ENCODE results near the gene SLBP.

Gene SLBP

GRCh38 chr4:1726146-1726934 is 14.2 kb upstream of the SLBP start:
- peak; percentile 88 for DNase-seq (ENCODE audit: low spot score)

GRCh38 chr4:1725521-1725920 is 13.4 kb upstream of the SLBP start:
- no peak for DNase-seq (ENCODE audit: low spot score)

GRCh38 chr4:1723131-1723801 is 11.1 kb upstream of the SLBP start:
- DNase-seq (ENCODE audit: low spot score): no peak

- no peak for DNase-seq (ENCODE audit: low spot score)
Measured at GRCh38 chr4:1722551-1723118, 10.5 kb upstream of the SLBP start.

GRCh38 chr4:1721666-1722550 is 9.8 kb upstream of the SLBP start:
- DNase-seq (ENCODE audit: low spot score): no peak

GRCh38 chr4:1721003-1721665 is 9.0 kb upstream of the SLBP start, which contains the start of the genes TACC3 and TMEM129:
Gene TACC3, plus strand, starts transcription at chr4:1721521. Its CDS starts 1,901 bp downstream, at chr4:1723422.
Gene TMEM129, minus strand, starts transcription at chr4:1721323. Its CDS starts 486 bp downstream, at chr4:1720837.
- DNase-seq (ENCODE audit: low spot score): peak; percentile 87

- DNase-seq (ENCODE audit: low spot score): no peak
Measured at GRCh38 chr4:1720163-1720983, 8.3 kb upstream of the SLBP start.

- DNase-seq (ENCODE audit: low spot score): no peak
Measured at GRCh38 chr4:1718095-1718850, 6.2 kb upstream of the SLBP start.

GRCh38 chr4:1717129-1718094 is 5.3 kb upstream of the SLBP start:
- DNase-seq (ENCODE audit: low spot score): no peak

- no peak for DNase-seq (ENCODE audit: low spot score)
Measured at GRCh38 chr4:1716065-1716945, 4.2 kb upstream of the SLBP start.

- DNase-seq (ENCODE audit: low spot score): peak; percentile 69
Measured at GRCh38 chr4:1715002-1715758, 3.1 kb upstream of the SLBP start.

GRCh38 chr4:1714303-1715001 is 2.3 kb upstream of the SLBP start:
- no peak for DNase-seq (ENCODE audit: low spot score)

- DNase-seq (ENCODE audit: low spot score): no peak
Measured at GRCh38 chr4:1713003-1713851, 1.1 kb upstream of the SLBP start.

GRCh38 chr4:1711571-1712215 is 426 bp downstream of the SLBP start:
- DNase-seq (ENCODE audit: low spot score): peak; percentile 64

Measured in kidney capillary endothelial cell (primary cell).